Fibroblast of lung (primary cell): ENCODE results near the gene STARD3NL. TPM values are rescaled to one million over a fixed set of nuclear protein-coding genes. Genes with fewer than 3 reads are reported as not detected.

ENCODE experiments used
- DNase-seq, 2 donors: peaks; one replicate each; pipeline versions ENCODE4 v3.0.0 to v3.0.0-alpha.2; 2010; ENCODE audit warnings: low read depth in 2 of 2
- H2AFZ ChIP-seq: 2 replicates; pipeline ENCODE4 v1.5.1; 2012; ENCODE audit warnings: low read length, control low read depth, inconsistent platforms
- H3K27ac ChIP-seq: 2 replicates; pipeline ENCODE4 v1.5.1; 2011; ENCODE audit warnings: low read length, control low read depth; ENCODE audit not compliant: insufficient read depth
- H3K27me3 ChIP-seq: 2 replicates; pipeline ENCODE4 v1.5.1; 2011; ENCODE audit warnings: mild to moderate bottlenecking, low read length; ENCODE audit not compliant: control insufficient read depth, insufficient read depth
- H3K36me3 ChIP-seq: 2 replicates; pipeline ENCODE4 v1.5.1; 2011; ENCODE audit warnings: low read length; ENCODE audit not compliant: control insufficient read depth, insufficient read depth
- H3K4me1 ChIP-seq: 2 replicates; pipeline ENCODE4 v1.5.1; 2011; ENCODE audit warnings: low read length; ENCODE audit not compliant: control insufficient read depth, insufficient read depth; ENCODE audit errors: extremely low read depth
- H3K4me2 ChIP-seq: 2 replicates; pipeline ENCODE4 v1.5.1; 2011; ENCODE audit warnings: low read length, control low read depth; ENCODE audit not compliant: insufficient read depth; ENCODE audit errors: extremely low read depth
- H3K4me3 ChIP-seq, 4 experiments: fragments of 200-600 bp in 1 of 4; sonication (generic) in 1 of 4; replicated peaks in 1 of 4; 2 replicates each; pipeline ENCODE4 v1.5.1; 2011 to 2016; ENCODE audit warnings: low read length in 4 of 4, low read depth in 3 of 4, mild to moderate bottlenecking in 3 of 4, control low read depth in 2 of 4, inconsistent platforms in 1 of 4, mixed read lengths in 1 of 4; ENCODE audit not compliant: insufficient read depth in 1 of 4; ENCODE audit errors: control extremely low read depth in 1 of 4
- H3K79me2 ChIP-seq: 2 replicates; pipeline ENCODE4 v1.5.1; 2012; ENCODE audit warnings: mild to moderate bottlenecking, low read length, inconsistent platforms; ENCODE audit not compliant: control insufficient read depth, insufficient read depth
- H3K9ac ChIP-seq: 2 replicates; pipeline ENCODE4 v1.5.1; 2011; ENCODE audit warnings: mild to moderate bottlenecking, low read length, control low read depth; ENCODE audit not compliant: insufficient read depth
- H3K9me3 ChIP-seq: 2 replicates; pipeline ENCODE4 v1.5.1; 2012; ENCODE audit warnings: low read depth, low read length; ENCODE audit not compliant: control insufficient read depth, insufficient read depth
- H4K20me1 ChIP-seq: 2 replicates; pipeline ENCODE4 v1.5.1; 2011; ENCODE audit warnings: low read length; ENCODE audit not compliant: control insufficient read depth, insufficient read depth; ENCODE audit errors: extremely low read depth
- EZH2 ChIP-seq: IDR thresholded peaks from 2 replicates; pipeline ENCODE4 v1.5.1; 2012; ENCODE audit warnings: low read length, control low read depth, mild to moderate bottlenecking; ENCODE audit errors: missing control alignments
- polyA plus RNA-seq, 2 donors: library from polyadenylated mRNA; depleted of rRNA in 1 of 2; stranded (reverse) in 1 of 2; unstranded in 1 of 2; fragments of >200 nt; gene quantifications; 2 replicates each; pipeline ENCODE4 v1.2.1, GENCODE V29; 2011 to 2012; ENCODE audit warnings: missing spikeins in 1 of 2
- total RNA-seq: library from RNA; depleted of rRNA; stranded (reverse); fragments of >200 nt; gene quantifications from 2 replicates; pipeline ENCODE4 v1.2.1, GENCODE V29; 2014
- TF ChIP-seq, protein P1 (sequence below), 2 donors: IDR thresholded peaks in 1 of 2; conservative IDR thresholded peaks in 1 of 2; 1 replicate in 1 of 2; 2 replicates in 1 of 2; pipeline ENCODE4 v1.5.1; 2011 to 2012; ENCODE audit warnings: low read length in 2 of 2, control low read depth in 1 of 2, inconsistent platforms in 1 of 2, low read depth in 1 of 2, mild to moderate bottlenecking in 1 of 2

Gene STARD3NL
- total and polyA plus RNA-seq, 2 donors (not counting 1 experiment from before 2014, with no cell fraction given), result 71.9 to 105 TPM

DNA sequence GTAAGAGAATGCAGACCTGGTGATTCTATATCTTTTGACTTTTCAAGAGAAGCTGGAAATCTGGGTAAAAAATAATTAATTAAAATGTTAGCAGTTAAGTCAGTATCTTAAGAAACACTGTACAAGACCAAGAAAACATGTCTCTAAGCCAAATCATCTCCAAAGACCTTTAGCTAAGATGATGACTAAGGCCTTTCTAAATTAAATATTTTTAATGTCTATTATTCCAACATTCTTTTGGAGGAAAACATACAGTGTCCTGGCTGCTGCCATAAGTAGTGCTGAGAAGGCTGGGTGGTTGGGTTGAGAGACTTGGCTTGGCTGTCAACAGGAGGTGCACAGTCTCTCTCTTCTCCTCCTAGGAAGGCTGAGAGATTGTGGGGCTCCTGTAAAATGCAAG, 20.3 kb downstream of the STARD3NL start:
- DNase-seq, result no peak
- H3K4me3 ChIP-seq, result no peak overlapping the region
- peaks cover 35% of the 10 kb centered on the region for H3K79me2 ChIP-seq
- TF ChIP-seq, protein P1, sequence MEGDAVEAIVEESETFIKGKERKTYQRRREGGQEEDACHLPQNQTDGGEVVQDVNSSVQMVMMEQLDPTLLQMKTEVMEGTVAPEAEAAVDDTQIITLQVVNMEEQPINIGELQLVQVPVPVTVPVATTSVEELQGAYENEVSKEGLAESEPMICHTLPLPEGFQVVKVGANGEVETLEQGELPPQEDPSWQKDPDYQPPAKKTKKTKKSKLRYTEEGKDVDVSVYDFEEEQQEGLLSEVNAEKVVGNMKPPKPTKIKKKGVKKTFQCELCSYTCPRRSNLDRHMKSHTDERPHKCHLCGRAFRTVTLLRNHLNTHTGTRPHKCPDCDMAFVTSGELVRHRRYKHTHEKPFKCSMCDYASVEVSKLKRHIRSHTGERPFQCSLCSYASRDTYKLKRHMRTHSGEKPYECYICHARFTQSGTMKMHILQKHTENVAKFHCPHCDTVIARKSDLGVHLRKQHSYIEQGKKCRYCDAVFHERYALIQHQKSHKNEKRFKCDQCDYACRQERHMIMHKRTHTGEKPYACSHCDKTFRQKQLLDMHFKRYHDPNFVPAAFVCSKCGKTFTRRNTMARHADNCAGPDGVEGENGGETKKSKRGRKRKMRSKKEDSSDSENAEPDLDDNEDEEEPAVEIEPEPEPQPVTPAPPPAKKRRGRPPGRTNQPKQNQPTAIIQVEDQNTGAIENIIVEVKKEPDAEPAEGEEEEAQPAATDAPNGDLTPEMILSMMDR (conservative IDR thresholded peaks at IDR 0.05 in 1 of 2, IDR thresholded peaks at IDR 0.05 in 1 of 2; ENCODE audit: low read depth in 1 of 2, low read length in 2 of 2), result no peak
- no peak for TF ChIP-seq EZH2
- H4K20me1 ChIP-seq, result no peaks in the 10 kb centered on the region
- no peaks in the 10 kb centered on the region for H3K9me3 ChIP-seq
- peak overlapping the region; percentile 44 for H3K4me2 ChIP-seq
- H3K27me3 ChIP-seq, result no peaks in the 10 kb centered on the region
- H2AFZ ChIP-seq, result no peak overlapping the region
- H3K36me3 ChIP-seq, result no peaks in the 10 kb centered on the region
- no peak overlapping the region for H3K27ac ChIP-seq
- H3K4me1 ChIP-seq, result peaks cover 13% of the 10 kb centered on the region
- H3K9ac ChIP-seq, result no peak overlapping the region

DNA sequence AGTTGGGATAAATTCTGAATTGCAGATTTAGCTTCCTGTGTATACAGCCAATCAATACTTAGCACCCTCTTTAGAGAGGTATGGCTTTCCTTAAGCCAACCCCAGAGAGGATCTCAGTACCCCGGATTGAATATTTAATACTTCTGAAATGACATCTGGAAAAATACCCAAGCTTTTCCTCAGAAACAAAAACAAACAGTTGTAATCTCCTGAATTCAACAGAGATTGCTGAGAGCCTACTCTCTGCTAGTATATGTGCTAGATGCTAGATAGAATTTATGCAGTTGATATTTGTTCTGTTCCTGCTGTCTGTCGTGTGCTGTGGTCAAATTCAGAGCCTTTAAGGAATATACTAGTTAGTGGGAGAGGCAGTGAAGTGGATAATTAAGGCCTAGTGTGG, 21.1 kb downstream of the STARD3NL start:
- Histone ChIP-seq H3K4me3 (no peak overlapping the region), H3K9me3 (no peaks in the 10 kb centered on the region), H4K20me1 (no peaks in the 10 kb centered on the region), H2AFZ (no peak overlapping the region), H3K9ac (no peak overlapping the region), H3K36me3 (no peaks in the 10 kb centered on the region), H3K27me3 (no peaks in the 10 kb centered on the region), H3K4me2 (no peak overlapping the region), H3K79me2 (peaks cover 35% of the 10 kb centered on the region), H3K4me1 (peaks cover 13% of the 10 kb centered on the region), H3K27ac (no peak overlapping the region)
- no peak for DNase-seq
- TF ChIP-seq, protein P1 (conservative IDR thresholded peaks at IDR 0.05 in 1 of 2, IDR thresholded peaks at IDR 0.05 in 1 of 2; ENCODE audit: low read depth in 1 of 2, low read length in 2 of 2), result no peak
- no peak for TF ChIP-seq EZH2

DNA sequence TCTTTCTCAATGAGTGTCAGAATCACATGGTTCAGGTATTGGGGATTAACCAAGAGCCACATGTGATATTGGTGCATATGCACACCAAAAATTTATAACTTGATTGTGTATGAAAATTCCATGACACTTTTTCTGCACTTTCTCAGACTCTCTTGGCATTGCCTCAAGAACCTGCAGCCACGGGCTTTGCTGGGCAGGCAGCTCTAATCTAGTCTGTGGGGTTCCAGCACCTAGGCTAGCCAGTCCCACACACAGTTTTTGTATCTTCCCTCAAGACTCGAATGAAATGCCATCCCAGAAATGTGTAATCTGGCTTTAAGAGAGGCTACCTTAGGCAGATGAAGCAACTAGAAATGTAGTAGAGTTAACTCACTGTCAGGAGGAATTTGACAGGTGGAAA, 21.7 kb downstream of the STARD3NL start:
- H3K4me2 ChIP-seq, result no peak overlapping the region
- H3K9ac ChIP-seq, result no peak overlapping the region
- H2AFZ ChIP-seq, result no peak overlapping the region
- H3K79me2 ChIP-seq, result peaks cover 34% of the 10 kb centered on the region
- H3K27ac ChIP-seq, result no peak overlapping the region
- TF ChIP-seq, protein P1 (conservative IDR thresholded peaks at IDR 0.05 in 1 of 2, IDR thresholded peaks at IDR 0.05 in 1 of 2; ENCODE audit: low read depth in 1 of 2, low read length in 2 of 2), result no peak
- no peak for TF ChIP-seq EZH2
- H3K36me3 ChIP-seq, result no peaks in the 10 kb centered on the region
- no peaks in the 10 kb centered on the region for H3K9me3 ChIP-seq
- no peaks in the 10 kb centered on the region for H4K20me1 ChIP-seq
- H3K27me3 ChIP-seq, result no peaks in the 10 kb centered on the region
- H3K4me1 ChIP-seq, result peaks cover 13% of the 10 kb centered on the region
- H3K4me3 ChIP-seq, result no peak overlapping the region
- no peak for DNase-seq
